Measurements from ENCODE around the gene TAS2R7.
"Not testable (repeated sequence)": the region's sequence is repeated elsewhere in the genome, so short reads cannot be mapped to it uniquely, and the experiment has no call there.

The TAS2R7 gene

GRCh38 chr12:10802587-10802986 lies at the start of gene TAS2R7:
Gene TAS2R7 (minus strand): TSS chr12:10802627. CDS start chr12:10802570, 57 bp downstream.
- DNase-seq: no peak

DNA sequence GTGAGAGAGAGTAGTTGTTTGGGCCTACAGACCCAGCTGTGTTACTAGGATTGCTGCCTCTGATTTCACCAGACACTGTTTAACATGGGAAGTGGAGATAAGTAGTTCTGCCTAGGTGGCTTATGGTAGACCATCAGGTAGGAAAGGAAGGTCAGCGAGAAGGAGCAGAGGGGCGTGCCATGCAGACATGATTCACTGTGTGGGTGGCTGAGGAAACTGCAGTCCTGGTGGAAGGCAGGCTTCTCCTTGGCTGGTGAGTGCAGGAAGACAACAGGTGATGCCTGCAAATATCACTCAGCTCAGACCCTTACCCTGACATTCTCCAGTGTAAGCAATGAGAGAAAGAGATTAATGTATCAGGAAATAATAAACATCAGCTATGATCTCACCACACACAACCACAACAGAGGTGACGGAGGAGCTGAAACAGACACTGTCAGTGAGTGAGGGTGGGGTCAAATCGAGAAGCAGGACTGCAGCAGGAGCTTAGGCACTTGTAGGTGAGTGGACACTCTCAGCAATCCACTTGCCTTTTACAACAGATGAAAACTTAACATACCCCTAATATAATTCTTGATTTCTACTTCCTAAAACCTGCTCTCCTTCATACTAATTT lies 48.9 kb upstream of the TAS2R7 start:
- no peak for DNase-seq

GRCh38 chr12:10849425-10849878 lies 47.0 kb upstream of the TAS2R7 start, which contains the start of gene PRR4:
Gene PRR4 (minus strand): TSS chr12:10849475. CDS start chr12:10849437, 38 bp downstream.
- no peak for DNase-seq

DNA sequence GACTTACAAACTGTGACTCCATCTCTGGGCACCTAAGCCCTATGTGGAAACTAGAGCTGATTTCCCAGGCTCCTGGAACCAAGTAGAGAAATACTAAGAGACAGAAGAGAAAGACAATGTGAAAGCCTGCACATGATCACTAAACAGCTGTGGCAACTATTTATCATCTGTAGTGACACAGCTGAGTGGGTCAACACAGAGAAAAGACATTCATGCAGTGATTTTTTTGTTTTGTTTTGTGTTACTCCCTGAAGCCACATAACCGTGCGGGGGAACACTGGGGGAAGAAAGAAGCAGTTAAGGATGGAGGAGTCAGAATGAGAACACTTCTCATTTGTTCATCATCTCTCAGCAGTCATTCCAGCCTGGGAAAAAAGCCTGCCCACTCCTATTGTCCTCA lies 45.3 kb upstream of the TAS2R7 start:
- no peak for DNase-seq

DNA sequence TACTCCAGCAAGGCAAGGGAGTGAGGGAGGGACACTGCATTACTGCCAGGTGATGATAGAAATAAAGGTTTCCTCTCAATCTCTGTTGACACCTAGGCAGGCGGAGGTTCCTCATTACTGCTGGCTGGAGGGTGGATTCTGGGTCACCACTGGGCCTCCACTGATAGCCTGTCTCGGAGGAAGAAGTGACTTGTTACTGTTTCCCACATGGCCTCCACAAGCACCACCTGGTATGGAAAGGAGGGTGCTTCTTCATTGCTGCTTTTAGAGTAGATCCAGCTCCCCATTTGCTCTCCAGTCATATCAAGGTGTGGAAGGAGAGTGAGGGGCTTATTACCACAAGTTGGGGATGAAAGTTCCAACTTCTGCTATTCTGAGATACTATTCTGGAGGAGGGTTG lies 40.4 kb upstream of the TAS2R7 start:
- DNase-seq: no peak

DNA sequence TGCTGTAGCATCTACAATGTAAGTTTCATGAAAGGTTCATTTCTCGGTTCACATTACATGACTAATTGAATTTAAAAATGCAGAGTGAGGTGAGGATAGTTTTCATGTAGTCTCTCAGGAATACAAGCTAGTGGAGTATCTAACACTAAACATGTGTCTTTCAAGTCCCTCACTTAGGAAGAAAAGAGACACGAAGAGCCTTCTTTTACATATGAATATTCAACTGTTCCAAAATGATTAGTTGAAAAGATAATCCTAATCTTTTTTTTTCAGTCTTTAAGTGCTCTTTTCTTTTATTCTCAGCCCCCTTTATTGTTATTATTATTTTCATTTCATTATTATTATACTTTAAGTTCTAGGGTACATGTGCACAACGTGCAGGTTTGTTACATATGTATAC lies 36.0 kb upstream of the TAS2R7 start:
- no peak for DNase-seq

DNA sequence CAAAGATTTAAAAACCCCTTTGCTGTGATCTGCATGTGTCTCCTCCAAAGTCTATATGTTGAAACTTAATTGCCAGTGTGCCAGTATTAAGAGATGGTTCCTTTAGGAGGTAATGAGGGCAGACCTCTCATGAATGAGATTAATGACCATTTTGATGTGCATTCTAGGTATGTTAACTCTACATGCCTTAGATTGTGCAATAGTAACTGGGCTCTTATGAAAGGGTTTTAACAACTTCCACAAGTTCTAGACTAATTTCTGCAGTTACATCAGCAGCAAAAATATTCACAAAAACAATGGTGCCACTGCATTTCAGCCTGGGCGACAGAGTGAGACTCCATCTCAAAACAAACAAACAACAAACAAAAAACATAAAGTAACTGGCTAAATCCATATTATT lies 27.6 kb upstream of the TAS2R7 start:
- no peak for DNase-seq

DNA sequence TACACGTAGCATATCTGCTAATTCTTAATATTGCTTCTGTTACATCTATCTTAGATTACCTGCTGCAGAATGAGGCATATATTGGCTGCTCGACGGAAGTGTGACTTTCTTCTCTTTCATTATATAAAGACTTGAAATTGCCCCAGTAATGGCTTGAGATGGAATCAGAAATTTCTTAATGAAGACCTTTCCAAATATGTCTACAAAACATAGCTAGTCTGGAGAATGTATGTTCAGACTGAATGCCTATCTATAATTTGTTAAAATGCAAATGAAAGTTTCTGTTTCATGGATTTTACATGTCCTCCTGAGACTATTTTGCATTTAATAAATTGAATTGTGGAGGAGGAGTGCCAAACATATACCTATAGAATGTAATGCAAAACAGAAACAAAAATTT lies 23.8 kb upstream of the TAS2R7 start, which contains the start of gene TAS2R10:
TAS2R10 (minus strand) TSS at position 101 of the 400 bp plus-strand sequence; CDS start at position 12, 89 bp downstream.
- no peak for DNase-seq

GRCh38 chr12:10824957-10825356 lies 22.5 kb upstream of the TAS2R7 start:
- no peak for DNase-seq

DNA sequence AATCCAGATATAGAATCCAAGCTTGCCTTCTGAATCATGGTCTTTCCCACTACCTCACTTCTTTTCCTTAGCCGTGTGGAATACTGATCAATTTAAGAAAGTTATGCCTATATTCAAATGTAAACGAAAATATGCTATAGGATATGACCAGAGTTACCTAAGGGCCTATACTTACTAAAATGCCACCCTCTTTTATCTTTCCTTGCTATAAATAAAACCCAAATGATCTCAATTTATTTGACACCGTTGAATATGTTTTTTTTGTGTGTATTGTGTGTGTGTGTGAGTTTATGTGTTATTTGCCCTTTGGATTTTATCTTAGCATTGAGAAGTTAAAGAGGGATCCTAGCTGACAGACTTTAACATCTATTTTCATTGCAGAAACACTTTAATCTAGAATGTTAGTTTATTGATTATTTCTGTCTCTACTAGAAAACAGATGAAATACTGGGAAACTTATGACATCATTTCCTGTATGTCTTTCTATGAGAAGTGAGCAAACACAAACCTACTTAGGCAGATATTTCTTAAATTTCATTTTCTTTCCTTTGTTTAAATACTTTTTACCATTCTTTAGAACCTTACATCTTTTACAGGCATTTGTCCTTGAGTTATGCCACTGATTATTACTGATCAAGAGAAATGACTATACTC lies 9.6 kb upstream of the TAS2R7 start:
- no peak for DNase-seq

GRCh38 chr12:10810068-10810467 lies 7.6 kb upstream of the TAS2R7 start, which contains the start of gene TAS2R9:
Gene TAS2R9 (minus strand): TSS chr12:10810168. CDS start chr12:10810075, 93 bp downstream.
- no peak for DNase-seq

GRCh38 chr12:10807186-10807585 lies 4.8 kb upstream of the TAS2R7 start, which contains the start of gene TAS2R8:
Gene TAS2R8 (minus strand): TSS chr12:10807286. CDS start chr12:10806980, 306 bp downstream.
- no peak for DNase-seq

DNA sequence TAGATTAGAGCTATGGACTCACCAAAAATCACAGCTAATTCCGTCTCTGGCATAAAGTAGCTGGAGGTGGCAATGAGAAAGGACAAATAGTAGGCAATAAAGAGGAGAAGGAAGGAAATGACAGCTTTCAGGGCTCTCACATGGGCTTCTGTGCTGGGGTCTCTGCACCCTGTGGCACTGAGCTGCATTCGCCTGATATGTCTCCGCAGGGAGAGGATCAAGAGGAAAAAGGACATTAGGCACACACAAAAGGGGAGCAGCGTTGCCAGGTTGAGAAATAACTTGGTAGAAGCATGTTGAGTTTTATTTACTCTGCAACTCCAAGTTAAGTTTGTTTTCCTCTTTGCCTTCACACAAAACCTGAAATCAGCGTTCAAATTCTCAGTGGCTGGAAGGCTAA lies 686 bp downstream of the TAS2R7 start:
- DNase-seq: no peak

- no peak for DNase-seq
Observed at GRCh38 chr12:10794222-10794621, 8.2 kb downstream of the TAS2R7 start.

- not testable (repeated sequence) for DNase-seq
Observed at GRCh38 chr12:10791769-10792168, 10.7 kb downstream of the TAS2R7 start.

DNA sequence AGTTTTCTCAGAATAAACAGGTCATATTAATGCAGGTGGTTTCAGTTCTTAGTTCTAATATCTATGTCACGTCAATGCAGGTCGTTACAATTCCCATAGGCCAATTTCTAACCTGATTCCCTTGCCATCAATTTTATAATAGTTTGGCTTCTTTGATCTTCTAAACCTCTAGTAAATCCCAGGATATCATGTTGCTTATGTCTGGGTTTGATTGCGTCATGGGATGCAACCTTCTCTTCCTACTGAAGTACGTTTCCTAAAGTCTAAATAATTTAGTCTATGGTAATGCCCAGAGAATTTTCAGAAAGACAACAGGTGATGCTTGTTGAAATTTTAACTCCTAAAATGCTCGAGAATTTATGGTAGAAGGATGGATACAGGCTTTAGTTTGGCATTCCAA lies 19.2 kb downstream of the TAS2R7 start:
- no peak for DNase-seq

GRCh38 chr12:10779103-10779502 lies 23.3 kb downstream of the TAS2R7 start:
- no peak for DNase-seq

GRCh38 chr12:10771132-10771733 lies 31.2 kb downstream of the TAS2R7 start:
- DNase-seq: no peak

GRCh38 chr12:10759657-10760056 lies 42.8 kb downstream of the TAS2R7 start:
- DNase-seq: no peak

DNA sequence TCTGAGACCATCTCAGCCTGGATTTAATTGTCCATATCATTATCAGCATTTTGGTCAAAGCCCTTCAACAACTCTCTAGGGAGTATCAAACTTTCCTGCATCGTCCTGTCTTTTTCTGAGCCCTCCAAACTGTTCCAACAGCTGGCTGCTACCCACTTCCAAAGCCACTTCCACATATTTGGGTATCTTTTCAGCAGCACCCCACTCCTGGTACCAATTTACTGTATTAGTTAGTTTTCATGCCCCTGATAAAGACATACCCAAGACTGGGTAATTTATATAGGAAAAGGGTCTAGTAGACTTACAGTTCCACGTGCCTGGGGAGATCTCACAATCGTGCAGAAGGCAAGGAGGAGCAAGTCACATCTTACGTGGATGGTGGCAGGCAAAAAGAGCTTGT lies 46.2 kb downstream of the TAS2R7 start:
- no peak for DNase-seq

DNA sequence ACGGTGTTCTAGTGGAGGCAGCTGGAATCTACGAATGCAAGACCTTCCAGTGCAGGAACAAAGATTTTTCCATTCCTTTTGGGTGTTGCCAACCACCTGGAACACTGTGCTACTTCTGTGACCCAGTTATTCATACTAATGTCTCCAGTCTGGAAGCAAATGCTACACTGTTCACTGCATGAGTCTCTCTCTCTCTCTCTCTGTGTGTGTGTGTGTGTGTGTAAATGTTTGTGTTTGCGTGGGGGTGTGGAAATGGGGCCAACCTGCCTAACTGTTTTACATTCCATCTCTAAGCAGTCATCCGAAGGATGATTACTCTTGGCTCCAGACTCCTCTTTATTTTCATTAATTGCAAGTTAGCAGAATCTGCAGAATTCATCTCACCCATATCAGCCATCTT lies 49.4 kb downstream of the TAS2R7 start:
- DNase-seq: no peak

Data from stimulated activated CD4-positive, alpha-beta T cell treated with anti-CD3 and anti-CD28 coated beads, Interleukin-4, amount 100 ng/mL, for 24 hours (primary cell).